Lower leg skin (tissue), 4 donors: ENCODE results near the gene FOXO3B. TPM values are rescaled to one million over a fixed set of nuclear protein-coding genes. Genes with fewer than 3 reads are reported as not detected.
"Not testable (repeated sequence)": the region's sequence is repeated elsewhere in the genome, so short reads cannot be mapped to it uniquely, and the experiment has no call there.

Experiments
- DNase-seq, 2 donors: peaks; one replicate each; pipeline ENCODE4 v3.0.0-alpha.2; 2019; ENCODE audit warnings: low spot score in 2 of 2
- H3K4me3 ChIP-seq: fragments of 200-600 bp; sonication (generic); 2 replicates; pipeline ENCODE4 v1.5.1; 2017; ENCODE audit warnings: mild to moderate bottlenecking, low read depth; ENCODE audit not compliant: poor library complexity, severe bottlenecking
- WGBS, 2 donors: methylation state at CpG; one replicate each; pipeline ENCODE4 v1.1.5; 2018; 5-methylcytosine and 5-hydroxymethylcytosine counted together
- intact Hi-C: fragments of 100-400 bp; cut with DNase I; formaldehyde crosslinking; loops from one replicate; pipeline ENCODE4 v1.15.0; 2023; ENCODE audit warnings: low total_unique reads
- total RNA-seq, 4 donors: library from RNA; depleted of rRNA; stranded (reverse); fragments of >200 nt; gene quantifications; one replicate each; pipeline ENCODE4 v1.1.0, GENCODE V29; 2016

Gene FOXO3B
- total RNA-seq, result 10 to 100 TPM in 1 of 4 donors, 1 to 10 TPM in 3; 7.7 to 17.4 (median 8.2) TPM

DNA sequence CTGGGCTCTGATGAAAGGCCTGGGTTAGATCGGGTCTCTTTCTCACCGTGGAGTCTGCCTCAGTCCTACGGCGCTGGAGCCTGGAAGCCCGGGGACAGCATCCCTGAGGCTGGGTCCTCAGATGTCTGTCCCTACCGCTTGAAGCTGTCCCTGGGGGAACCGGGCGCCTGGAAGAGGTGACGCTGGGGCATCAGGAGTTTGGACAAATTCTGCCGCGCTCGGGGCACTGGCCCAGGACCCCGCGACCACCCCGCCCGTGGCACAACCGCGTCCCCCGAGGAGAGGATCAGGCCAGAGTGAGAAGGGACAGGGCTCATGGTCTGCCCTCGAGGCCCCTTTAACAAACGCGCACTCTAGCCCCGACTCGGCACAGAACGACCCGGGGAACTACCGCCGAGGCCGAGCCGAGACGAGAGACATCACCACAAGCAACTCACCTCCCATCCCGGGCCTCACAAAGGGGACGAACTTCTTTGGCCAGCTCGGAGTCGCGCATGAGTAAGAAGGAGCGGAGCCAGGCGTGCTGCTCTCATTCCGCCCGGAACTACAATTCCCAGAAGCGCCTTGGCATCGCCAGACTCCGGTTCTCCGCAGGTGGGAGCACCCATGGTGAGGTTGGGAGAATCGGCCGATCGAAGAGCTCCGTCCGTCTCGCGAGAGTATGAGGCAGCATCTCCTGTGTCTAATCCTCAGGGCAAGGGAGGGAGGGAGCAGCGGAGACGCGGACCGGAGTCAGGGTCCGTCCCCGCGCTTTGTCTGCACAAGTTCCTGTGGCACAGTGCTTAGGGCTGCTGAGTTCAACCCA is at the start of gene FOXO3B:
Gene FOXO3B, minus strand, starts transcription at position 548 of the 805 bp plus-strand sequence. CDS start 663 bp downstream, outside the sequence.
- intact Hi-C loops, result not testable (repeated sequence)
- WGBS, 2 donors, result 0% methylated on average over 20 of the region's 58 CpGs; no CpG with 5 or more reads in 1 of the 2 donors

DNA sequence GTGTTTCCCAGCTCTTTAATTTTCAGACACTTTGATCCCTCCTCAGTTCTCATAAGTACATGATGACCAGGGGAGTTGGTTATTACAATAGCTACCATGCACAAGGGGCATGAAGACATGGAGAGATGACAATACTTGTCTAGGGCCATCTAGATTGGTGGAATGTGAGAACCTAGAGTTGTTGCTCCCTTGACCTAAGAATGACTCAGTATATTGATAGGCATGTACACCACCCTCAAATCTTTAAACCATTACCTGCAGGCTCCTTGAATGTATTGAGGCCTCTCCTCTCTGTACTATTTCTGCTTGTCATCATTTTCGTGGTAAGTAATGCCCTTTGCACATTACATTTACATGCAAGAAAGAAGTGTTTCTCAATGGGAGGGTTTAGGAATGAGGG is 41.4 kb upstream of the FOXO3B start:
- H3K4me3 ChIP-seq, intact Hi-C loops, DNase-seq: not testable (repeated sequence)
- 71 to 85% methylated on average over 1 of the region's 1 CpG for WGBS, 2 donors

More for the DNA sequence above, at the start of gene FOXO3B:
- H3K4me3 ChIP-seq, result peak within 1 kb of the TSS; percentile 32
- peak; percentile 81 to 98 for DNase-seq

DNA sequence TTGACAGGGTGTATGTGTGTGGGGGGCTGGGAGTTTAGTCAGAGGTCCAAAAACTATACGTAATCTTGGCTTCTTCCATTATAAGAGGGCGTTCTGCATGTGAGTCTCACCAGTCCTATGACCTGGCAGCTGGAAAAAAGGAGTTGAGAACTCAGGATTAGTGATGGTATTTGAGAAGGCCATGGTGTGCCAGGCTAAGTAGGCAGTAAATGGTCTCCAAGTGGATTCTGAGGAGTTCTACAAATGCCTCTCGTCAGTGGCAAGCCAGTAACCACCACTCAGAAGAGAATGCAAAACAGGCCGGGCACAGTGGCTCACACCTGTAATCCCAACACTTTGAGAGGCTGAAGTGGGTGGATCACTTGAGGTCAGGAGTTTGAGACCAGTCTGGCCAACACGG is 40.5 kb upstream of the FOXO3B start:
- 69 to 80% methylated on average over 4 of the region's 5 CpGs for WGBS, 2 donors
- DNase-seq, H3K4me3 ChIP-seq, intact Hi-C loops: not testable (repeated sequence)

DNA sequence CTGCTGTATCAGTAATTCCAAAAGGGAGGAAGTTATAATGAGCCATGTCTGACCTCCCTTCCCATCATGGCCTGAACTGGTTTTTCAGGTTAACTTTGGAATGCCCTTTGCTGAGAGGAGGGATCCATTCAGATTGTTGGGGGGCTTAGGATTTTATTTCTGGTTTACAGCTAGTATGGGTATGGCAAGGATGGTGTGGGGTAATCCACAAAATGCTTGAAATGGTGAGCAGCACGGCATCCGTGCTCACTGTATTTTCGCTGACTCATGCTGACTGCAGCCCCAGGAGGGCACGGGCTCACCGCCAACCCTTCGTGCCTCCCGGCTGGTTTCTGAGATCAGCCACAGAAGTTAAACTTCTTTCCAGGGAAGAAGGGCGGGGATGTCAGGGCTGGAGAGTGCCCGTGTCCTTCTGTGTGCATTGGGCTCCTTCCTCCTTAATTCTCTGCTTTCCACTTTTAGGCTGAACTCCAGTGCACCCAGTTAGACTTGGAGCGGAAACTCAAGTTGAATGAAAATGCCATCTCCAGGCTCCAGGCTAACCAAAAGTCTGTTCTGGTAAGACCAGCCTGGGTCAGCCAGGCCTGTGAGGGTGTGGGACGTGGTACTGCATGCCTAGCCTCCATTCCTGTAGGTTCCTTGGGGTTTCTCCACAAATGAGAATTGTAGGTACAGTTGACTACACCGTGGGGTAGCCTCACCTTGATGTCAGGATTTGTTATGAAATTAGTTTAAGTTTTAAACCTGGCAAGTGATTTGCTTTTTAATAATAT is 39.8 kb upstream of the FOXO3B start:
- 19 to 52% methylated on average over 2 to 3 of the region's 12 CpGs for WGBS, 2 donors
- intact Hi-C loops, DNase-seq, H3K4me3 ChIP-seq: not testable (repeated sequence)

DNA sequence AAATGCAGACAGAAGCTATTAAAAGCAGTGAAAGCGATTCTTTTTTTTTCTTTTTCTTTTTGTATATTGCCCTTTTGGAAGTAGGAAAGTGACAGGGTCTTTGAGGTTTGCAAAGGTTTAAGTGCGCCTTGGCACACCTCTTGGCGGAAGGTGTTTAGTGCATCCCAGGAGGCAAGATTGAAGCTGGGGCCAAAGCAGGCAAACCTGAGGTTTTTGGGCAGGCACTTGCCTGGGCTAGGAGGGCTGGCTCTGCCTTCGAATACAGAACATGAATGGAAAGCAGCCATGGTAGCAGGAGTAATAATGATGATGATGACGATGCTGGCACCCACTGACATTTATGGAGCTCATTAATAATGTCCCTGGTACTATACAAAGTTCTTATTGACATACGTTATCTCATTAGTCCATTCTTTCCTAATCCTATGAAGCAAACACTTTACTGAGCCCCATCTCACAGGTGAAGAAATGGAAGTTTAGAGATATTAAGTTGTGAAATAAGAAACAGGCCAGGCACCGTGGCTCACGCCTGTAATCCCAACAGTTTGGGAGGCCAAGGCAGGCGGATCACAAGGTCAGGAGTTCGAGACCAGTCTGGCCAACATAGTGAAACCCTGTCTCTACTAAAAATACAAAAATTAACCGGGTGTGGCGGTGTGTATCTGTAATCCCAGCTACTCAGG is 37.5 kb upstream of the FOXO3B start:
- WGBS, 2 donors, result 66 to 69% methylated on average over 12 of the region's 12 CpGs
- DNase-seq, H3K4me3 ChIP-seq, intact Hi-C loops: not testable (repeated sequence)

DNA sequence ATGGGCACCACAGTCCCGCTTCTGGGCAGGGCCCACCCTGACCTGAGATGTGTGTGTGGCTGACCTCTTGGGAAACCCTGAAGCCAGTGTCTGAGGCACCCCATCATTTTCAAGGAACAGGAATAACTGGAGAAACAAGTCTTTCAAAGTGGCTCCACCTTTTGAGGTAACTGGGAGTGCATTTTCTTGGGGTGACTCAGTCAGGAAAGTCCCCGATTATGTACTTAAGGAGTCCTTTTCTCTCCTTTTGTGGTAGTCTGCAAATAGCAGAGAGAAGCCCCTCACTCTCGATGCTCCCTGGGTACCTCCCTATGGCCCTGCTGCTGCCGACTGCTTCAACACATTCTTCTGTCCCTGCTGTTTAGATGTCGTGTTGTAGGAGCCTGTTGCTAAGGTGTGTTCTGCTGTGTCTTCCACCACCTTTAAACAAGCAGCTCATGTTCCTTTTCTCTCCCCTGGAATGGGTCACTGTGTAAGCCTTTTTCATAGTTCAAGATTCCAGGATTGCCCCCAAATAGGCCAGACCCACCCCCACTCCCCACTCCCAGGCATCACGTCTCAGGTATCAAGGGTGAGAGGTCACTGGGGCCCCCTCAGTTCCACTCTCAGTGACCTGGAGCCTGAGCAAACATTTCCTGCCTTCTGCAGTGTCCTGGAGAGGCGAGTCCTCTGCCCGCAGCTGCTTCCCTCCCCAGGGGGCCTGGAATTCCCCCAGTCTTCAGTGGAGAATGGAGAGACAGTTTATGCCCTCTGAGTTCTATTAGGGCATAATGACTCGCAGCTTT is 36.7 kb upstream of the FOXO3B start:
- DNase-seq, result peak in 1 of 2 donors; percentile 28
- 26 to 29% methylated on average over 8 of the region's 9 CpGs for WGBS, 2 donors
- H3K4me3 ChIP-seq, intact Hi-C loops: not testable (repeated sequence)

DNA sequence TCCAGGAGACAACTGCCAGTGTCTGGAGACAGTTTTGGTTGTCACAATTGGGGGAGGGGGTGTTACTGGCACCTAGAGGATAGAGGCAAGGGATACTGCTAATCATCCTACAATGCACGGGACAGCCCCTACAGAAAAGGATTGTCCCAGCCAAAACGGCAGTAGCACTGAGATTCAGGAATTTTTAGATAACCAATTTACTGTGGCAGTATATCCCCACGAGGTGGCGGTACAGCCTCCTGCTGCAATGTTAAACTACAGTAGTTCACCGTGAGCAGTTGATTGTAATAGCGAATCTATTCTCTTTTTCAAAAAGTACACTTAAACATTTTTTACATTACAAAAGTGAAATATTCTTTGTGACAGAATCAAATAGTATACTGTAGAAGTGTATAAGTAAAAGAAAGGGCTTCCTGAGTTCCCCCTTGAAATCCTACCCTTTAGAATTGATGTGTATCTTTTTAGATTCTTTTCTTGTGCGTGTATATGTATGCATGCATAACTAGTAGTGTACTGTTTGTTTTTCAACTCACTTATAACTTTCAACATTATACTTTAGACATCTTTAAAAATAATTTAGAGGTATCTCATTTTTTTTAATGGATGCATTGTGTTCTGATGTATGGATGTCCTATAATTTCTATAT is 30.4 kb upstream of the FOXO3B start:
- 12 to 13% methylated on average over 7 of the region's 7 CpGs for WGBS, 2 donors
- peak; percentile 51 to 91 for DNase-seq
- intact Hi-C loops, H3K4me3 ChIP-seq: not testable (repeated sequence)

DNA sequence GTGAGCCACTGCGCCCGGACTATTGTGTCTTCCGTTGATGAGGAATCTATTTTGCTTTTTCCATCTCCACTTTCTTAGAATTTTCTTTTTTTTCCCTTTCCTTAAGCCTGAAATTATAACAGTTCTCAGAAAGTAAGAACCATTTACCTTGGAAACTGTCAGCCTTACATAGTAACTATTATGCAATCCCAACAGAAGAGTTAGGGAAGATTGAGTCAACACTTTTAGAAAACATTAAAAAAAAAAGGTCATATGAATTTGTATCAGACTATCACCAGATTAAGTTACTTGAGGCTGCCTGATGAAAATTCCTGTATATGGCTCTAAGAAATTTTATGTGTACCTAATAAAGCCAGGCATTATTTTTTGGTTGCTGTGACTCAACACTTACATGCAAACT is 26.1 kb upstream of the FOXO3B start:
- not testable (repeated sequence) for H3K4me3 ChIP-seq, DNase-seq
- WGBS, 2 donors, result 96 to 97% methylated on average over 3 of the region's 3 CpGs
- intact Hi-C loops, result loop anchor here (10.0 kb wide), 1 partner anchor 87 kb away; no protein-coding TSS in a partner anchor

DNA sequence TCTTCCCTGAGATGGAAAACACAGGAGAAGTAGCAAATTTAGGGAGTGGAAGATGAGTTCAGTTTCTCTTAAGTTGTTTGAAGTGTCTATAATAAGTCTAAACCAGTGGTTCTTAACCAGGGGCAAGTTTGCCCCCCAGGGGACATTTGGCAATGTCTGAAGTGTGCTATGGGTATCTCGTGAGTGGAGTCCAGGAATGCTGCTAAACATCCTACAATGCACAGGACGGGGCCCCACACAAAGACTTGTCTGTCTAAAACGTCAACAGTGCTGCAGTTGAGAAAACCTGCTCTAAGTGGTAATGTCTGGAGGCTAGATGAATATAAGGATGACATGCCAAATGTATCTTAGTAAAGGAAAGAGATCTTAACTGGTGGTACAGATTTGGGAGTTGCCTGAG is 23.8 kb upstream of the FOXO3B start:
- intact Hi-C loops, result loop anchor here (10.0 kb wide), 1 partner anchor 89 kb away; no protein-coding TSS in a partner anchor
- DNase-seq, H3K4me3 ChIP-seq: not testable (repeated sequence)
- WGBS, 2 donors, result 77 to 88% methylated on average over 3 of the region's 3 CpGs

DNA sequence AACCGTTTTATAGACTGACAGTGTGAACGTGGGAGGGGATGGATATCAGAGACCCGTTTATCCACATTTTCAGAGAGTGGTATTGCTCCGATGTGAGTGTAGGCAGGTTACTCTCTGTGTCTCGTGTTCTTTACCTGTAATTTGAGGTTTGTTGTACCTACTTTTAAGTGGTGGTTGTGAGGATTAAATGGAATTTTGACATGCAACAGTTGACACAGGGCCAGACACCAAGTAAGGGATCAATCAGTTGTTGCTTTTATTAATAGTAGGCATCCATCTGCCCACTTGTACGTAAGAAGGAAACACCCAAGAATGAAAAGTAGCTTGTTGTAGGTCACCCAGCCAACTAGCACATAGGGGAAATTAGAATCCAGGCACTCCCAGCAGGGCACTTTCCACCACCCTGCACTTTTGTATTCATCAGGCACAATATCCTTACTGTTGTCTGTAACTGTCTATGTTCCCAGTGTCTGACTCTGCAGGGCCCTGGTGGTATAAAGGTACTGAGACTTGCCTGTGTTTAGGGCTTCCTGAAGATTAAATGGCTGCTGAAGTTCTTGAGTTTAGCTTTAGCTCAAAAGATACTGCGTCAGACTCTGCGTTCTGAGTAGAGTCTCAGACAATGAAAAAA is 16.5 kb upstream of the FOXO3B start:
- peak overlapping the region; percentile 25 for H3K4me3 ChIP-seq
- WGBS, 2 donors, result 48 to 64% methylated on average over 8 of the region's 8 CpGs
- intact Hi-C loops, DNase-seq: not testable (repeated sequence)

DNA sequence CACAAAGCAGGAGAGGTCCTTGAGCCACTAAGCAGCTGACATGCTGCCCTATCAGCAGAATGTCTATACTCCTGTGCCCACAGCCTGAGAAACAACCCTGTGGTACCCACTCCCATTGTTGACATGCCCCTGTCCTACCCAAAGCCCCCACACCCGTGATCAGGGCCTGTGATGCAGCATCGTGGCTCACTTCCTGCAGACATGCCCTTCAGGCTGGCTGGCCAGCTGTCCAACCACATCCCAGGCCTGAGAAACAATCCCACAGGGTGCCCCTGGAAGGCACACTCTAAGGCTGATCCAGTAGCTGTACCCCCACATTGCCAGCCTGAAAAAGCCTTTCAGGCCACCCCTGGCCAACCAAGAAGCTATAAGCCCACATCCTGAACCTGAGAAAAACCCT is 13.0 kb upstream of the FOXO3B start:
- DNase-seq, H3K4me3 ChIP-seq, intact Hi-C loops: not testable (repeated sequence)
- WGBS, 2 donors, result 53 to 70% methylated on average over 2 of the region's 2 CpGs

DNA sequence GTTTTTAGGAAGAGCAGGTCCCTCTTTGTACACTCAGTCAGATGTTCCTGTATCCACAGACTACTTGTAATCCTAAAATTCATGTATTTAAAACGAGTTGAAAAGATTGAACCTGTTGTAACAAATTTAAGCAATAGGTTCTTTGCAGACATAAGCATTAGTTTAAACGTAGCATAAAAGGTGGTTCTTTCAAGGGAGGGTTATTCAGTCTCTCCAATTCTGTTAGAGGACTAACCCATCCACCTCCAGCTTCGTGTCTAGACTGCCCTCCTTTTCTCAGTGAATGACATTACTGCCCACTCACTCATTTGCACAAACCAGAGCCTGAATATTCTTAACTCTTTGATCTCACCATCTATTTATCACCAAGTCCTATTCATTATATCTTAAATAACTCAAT is 554 bp upstream of the FOXO3B start:
- 0% methylated on average over 3 of the region's 3 CpGs for WGBS, 2 donors
- DNase-seq, H3K4me3 ChIP-seq, intact Hi-C loops: not testable (repeated sequence)

DNA sequence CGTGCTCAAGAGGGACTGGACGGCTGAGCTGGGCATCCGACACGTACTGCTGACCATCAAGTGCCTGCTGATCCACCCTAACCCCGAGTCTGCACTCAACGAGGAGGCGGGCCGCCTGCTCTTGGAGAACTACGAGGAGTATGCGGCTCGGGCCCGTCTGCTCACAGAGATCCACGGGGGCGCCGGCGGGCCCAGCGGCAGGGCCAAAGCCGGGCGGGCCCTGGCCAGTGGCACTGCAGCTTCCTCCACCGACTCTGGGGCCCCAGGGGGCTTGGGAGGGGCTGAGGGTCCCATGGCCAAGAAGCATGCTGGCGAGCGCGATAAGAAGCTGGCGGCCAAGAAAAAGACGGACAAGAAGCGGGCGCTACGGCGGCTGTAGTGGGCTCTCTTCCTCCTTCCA is 4.7 kb downstream of the FOXO3B start:
- H3K4me3 ChIP-seq, intact Hi-C loops: not testable (repeated sequence)
- WGBS, 2 donors, result 95 to 97% methylated on average over 25 to 26 of the region's 29 CpGs
- DNase-seq, result peak in 1 of 2 donors; percentile 73
